Hepatic stellate cell (primary cell): ENCODE data around the gene KPTN.
A peak's percentile ranks its signal among the peaks of the same experiment; 100 is the strongest.

ENCODE experiments used
- DNase-seq: peaks from one replicate; pipeline ENCODE4 v3.0.0; 2011; ENCODE audit warnings: low spot score

Gene KPTN

DNA sequence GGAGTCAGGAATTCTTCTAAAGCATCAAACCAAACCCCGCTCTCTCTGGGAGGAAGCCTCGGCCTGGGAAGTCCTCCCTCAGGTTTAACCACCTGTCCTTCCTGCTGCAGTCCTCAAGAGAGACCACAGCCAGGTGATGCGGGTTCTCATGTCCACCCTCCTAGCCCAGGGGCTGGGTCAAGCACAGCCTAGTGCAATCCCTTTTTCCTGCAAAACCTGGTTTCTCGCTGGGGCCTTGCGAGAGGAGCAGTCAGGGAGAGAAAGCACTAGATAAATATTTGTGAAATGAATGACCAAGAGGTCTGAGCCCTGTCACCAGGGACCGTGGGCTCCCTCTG lies 14.7 kb downstream of the KPTN start:
- no peak for DNase-seq

GRCh38 chr19:47467914-47468313 lies 16.1 kb downstream of the KPTN start:
- DNase-seq: no peak

DNA sequence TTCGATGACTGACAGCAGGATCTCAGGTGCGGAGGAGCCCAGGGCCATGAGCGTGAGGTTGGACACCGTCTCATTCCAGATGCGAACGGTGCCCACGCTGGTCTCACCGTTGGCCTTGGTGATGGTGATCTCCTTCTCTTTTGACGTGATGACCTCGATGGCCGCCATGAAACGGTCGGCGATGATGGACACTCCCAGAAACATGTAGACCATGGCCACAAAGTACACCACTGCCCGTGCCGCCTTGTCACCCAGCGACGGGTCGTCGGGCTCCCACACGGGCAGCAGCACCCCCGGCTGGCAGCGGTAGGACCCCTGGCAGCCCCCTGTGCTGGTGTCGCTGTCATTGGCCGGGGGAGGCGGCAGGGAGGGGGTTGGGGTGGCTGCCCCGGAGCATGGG lies 18.1 kb downstream of the KPTN start:
- no peak for DNase-seq

GRCh38 chr19:47464675-47465419 lies 19.2 kb downstream of the KPTN start:
- DNase-seq: no peak

GRCh38 chr19:47461876-47462275 lies 22.1 kb downstream of the KPTN start:
- no peak for DNase-seq

- no peak for DNase-seq
Measured at GRCh38 chr19:47459477-47459876, 24.5 kb downstream of the KPTN start.

DNA sequence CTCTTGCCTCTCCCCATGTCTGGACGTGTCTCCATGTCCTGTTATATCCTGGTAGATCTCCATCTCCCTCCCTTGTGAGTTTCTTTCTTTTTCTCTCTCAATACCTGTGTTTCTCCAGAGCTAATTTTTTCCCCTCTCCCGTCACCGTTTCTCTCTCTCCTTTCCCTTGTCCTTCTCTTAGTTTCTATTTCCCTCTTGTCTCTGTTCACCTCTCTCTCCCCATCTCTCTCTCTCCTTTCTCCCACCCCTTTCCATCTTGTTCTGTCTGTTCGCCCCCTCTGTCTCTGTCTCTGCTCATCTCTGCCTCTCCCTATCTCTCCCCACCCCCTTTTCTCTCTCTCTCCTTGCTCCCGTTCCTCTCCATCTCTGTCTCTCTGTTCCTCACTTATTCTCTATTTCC lies 25.3 kb downstream of the KPTN start:
- DNase-seq: no peak

- no peak for DNase-seq
Measured at GRCh38 chr19:47456721-47457474, 27.1 kb downstream of the KPTN start.

- no peak for DNase-seq
Measured at GRCh38 chr19:47450478-47450877, 33.5 kb downstream of the KPTN start.

GRCh38 chr19:47448360-47448727 lies 35.7 kb downstream of the KPTN start:
- no peak for DNase-seq

DNA sequence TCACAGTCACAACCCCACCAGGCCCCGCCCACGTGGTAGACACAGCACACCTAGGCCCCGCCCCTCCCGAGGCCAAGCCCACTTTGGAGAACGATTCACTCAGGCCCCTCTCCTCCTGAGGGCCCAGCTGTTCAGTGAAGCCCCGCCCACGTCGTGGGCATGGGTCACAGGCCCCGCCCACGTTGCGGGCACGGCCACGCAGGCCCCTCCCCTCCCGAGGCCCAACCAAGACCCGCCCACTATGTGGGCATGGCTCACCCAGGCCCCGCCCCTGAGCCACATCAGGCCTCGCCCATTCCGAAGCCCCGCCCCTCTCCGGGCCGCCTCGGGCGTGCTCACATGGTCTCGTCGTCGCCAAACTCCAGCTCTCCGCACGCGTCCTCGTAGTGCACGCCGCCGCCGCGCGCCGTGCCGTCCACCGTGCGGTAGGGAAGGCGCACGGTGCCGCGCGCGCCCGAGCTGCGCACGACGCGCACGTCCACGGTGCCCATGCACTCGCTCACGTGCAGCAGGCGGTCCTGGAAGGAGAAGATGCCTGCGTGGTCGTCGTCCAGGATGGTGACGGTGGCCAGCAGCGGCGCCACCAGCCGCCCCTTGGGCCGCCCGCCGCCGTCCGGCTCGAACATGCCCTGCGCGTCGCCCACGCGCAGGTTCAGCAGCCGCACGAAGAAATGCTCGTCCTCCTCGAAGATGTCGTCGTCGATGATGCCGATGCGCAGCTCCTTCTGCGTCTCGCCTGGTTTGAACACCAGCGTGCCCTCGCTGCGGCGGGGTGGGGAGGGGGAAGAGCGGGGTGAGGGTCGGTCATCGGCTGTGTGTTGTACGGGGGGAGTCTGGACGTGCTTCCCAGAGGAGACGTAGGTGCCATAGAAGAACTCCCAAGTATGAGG lies 36.3 kb downstream of the KPTN start:
- DNase-seq: peak; percentile 59

GRCh38 chr19:47446534-47447469 lies 37.2 kb downstream of the KPTN start:
- DNase-seq: no peak

DNA sequence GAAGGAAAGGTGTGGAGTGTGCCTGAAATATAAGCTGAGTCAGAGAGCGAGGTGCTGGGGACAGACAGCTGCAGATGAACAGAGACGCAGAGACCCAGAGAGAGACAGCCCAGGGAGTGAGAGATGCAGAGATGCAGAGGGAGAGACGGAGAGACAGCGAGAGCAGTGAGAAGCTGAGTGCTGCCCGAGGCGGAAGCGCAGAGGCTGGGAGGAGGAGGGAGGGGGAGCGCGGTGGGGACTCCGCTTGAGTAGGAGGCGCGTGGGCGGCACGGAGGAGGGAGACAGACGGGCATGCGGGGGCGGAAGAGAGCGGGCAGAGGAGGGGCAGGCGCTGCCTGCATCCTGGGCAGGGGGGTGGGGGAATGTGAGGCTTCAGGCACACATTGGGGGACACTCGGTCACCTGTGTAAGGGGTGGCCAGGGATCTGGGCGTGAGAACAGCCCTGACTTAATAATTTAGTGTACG lies 38.0 kb downstream of the KPTN start:
- DNase-seq: peak; percentile 60

- no peak for DNase-seq
Measured at GRCh38 chr19:47445527-47445926, 38.5 kb downstream of the KPTN start.

- DNase-seq: no peak
Measured at GRCh38 chr19:47444388-47444821, 39.6 kb downstream of the KPTN start.

- DNase-seq: no peak
Measured at GRCh38 chr19:47443331-47443730, 40.7 kb downstream of the KPTN start.

- no peak for DNase-seq
Measured at GRCh38 chr19:47438793-47439220, 45.2 kb downstream of the KPTN start.

DNA sequence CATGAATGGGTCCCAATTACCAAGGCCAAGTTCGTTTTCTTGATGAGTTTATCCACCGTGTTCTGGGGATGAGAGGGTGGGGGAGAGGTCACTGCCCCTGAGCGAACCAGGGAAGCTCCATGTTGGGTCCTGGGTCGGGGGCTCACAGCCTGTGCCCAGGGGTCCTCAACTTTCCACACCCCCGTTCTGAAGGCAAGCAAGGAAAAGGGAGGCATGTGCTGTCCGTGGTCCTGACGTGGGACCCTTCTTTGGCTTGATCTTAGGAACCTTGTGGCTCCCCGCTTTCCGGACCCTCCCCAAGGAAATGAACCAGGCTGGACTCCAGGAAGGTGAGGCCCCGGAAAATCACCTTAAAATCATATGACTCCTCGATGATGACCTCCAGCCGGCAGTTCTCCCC lies 46.5 kb downstream of the KPTN start:
- no peak for DNase-seq

GRCh38 chr19:47436712-47437401 lies 47.2 kb downstream of the KPTN start:
- peak; percentile 73 for DNase-seq

GRCh38 chr19:47435883-47436417 lies 48.1 kb downstream of the KPTN start:
- no peak for DNase-seq

- no peak for DNase-seq
Measured at GRCh38 chr19:47435196-47435595, 48.8 kb downstream of the KPTN start.
